ENCODE measurements around the gene NPLOC4. TPM values are rescaled to one million over a fixed set of nuclear protein-coding genes. Genes with fewer than 3 reads are reported as not detected.

Gene NPLOC4
- total and polyA plus RNA-seq, 2 of the 13 experiments (the other 11 are each of a cell fraction or from before 2014, with no cell fraction given): 57.0 to 97.0 TPM

- TF ChIP-seq TFDP1 (CRISPR knock-in tag; IDR thresholded peaks at IDR 0.05; ENCODE audit: borderline replicate concordance): no peak
- no peak for TF ChIP-seq ZNF704 (CRISPR knock-in tag; IDR thresholded peaks at IDR 0.05; ENCODE audit: borderline replicate concordance)
- TF ChIP-seq ZNF451 (CRISPR knock-in tag; IDR thresholded peaks at IDR 0.05): no peak
- TF ChIP-seq RFX5 (IDR thresholded peaks at IDR 0.05; ENCODE audit: low read depth, low read length): no peak
- TF ChIP-seq MZF1 (CRISPR knock-in tag; IDR thresholded peaks at IDR 0.05; ENCODE audit: borderline replicate concordance): no peak
- no peak for TF ChIP-seq HNRNPLL (IDR thresholded peaks at IDR 0.05; ENCODE audit: low read depth, low read length, poor library complexity, severe bottlenecking)
- TF ChIP-seq MLXIP (CRISPR knock-in tag; IDR thresholded peaks at IDR 0.05; ENCODE audit: borderline replicate concordance): no peak
- no peak for TF ChIP-seq NFE2L1 (CRISPR knock-in tag; IDR thresholded peaks at IDR 0.05; ENCODE audit: borderline replicate concordance)
- 0 out of 2 replicates have a peak, but pooled peaks have one; percentile 33 for TF ChIP-seq RERE (CRISPR knock-in tag; IDR thresholded peaks at IDR 0.05; ENCODE audit: low read depth)
- TF ChIP-seq AHDC1 (CRISPR knock-in tag; IDR thresholded peaks at IDR 0.05; ENCODE audit: borderline replicate concordance): peak; percentile 32; the same call in 1 of the 2 replicates
Measured at GRCh38 chr17:81583589-81584342, 53.1 kb downstream of the NPLOC4 start (continued).

Data from HepG2 (cell line).